Smooth muscle cell (in vitro differentiated cells): ENCODE measurements around the gene DNM2. TPM values are rescaled to one million over a fixed set of nuclear protein-coding genes. Genes with fewer than 3 reads are reported as not detected.
"Not testable (repeated sequence)": the region's sequence is repeated elsewhere in the genome, so short reads cannot be mapped to it uniquely, and the experiment has no call there.

Source experiments
- DNase-seq: peaks from one replicate; lab custom pipeline; 2025; ENCODE audit not compliant: unreplicated experiment; lab: John Stamatoyannopoulos, UW
- H2AFZ ChIP-seq: fragments of 200-600 bp; sonication (generic); 2 replicates; pipeline ENCODE4 v1.6.0; 2016; ENCODE audit warnings: antibody characterized with exemption, low read depth, mild to moderate bottlenecking
- H3F3A ChIP-seq: fragments of 200-600 bp; sonication (generic); 2 replicates; pipeline ENCODE4 v1.6.0; 2017; ENCODE audit warnings: antibody characterized with exemption, low read depth
- H3K27ac ChIP-seq: fragments of 200-600 bp; sonication (generic); 2 replicates; pipeline ENCODE4 v1.5.1; 2016; ENCODE audit warnings: low read depth, mild to moderate bottlenecking
- H3K27me3 ChIP-seq: fragments of 200-600 bp; sonication (generic); 2 replicates; pipeline ENCODE4 v1.6.1; 2016; ENCODE audit warnings: low read depth, mild to moderate bottlenecking
- H3K36me3 ChIP-seq: fragments of 200-600 bp; sonication (generic); 2 replicates; pipeline ENCODE4 v1.5.1; 2016; ENCODE audit warnings: low read depth
- H3K4me1 ChIP-seq: fragments of 200-600 bp; sonication (generic); 2 replicates; pipeline ENCODE4 v1.5.1; 2016; ENCODE audit warnings: low read depth
- H3K4me2 ChIP-seq: fragments of 200-600 bp; sonication (generic); 2 replicates; pipeline ENCODE4 v1.6.0; 2016; ENCODE audit warnings: mild to moderate bottlenecking
- H3K4me3 ChIP-seq: fragments of 200-600 bp; sonication (generic); 2 replicates; pipeline ENCODE4 v1.5.1; 2016; ENCODE audit warnings: mild to moderate bottlenecking
- H3K79me2 ChIP-seq: fragments of 200-600 bp; sonication (generic); 2 replicates; pipeline ENCODE4 v1.6.0; 2016; ENCODE audit warnings: low read depth, mild to moderate bottlenecking
- H3K9ac ChIP-seq: fragments of 200-600 bp; sonication (generic); 2 replicates; pipeline ENCODE4 v1.6.0; 2016; ENCODE audit warnings: low read depth
- H3K9me3 ChIP-seq: fragments of 200-600 bp; sonication (generic); replicated peaks from 2 replicates; pipeline ENCODE4 v1.5.1; 2016; ENCODE audit warnings: low read depth
- H4K20me1 ChIP-seq: fragments of 200-600 bp; sonication (generic); 2 replicates; pipeline ENCODE4 v1.6.0; 2016; ENCODE audit warnings: low read depth
- CTCF ChIP-seq: fragments of 200-600 bp; sonication (generic); IDR thresholded peaks from 2 replicates; pipeline ENCODE4 v1.5.1; 2017; ENCODE audit warnings: borderline replicate concordance, mild to moderate bottlenecking, antibody characterized with exemption; ENCODE audit not compliant: insufficient read depth, poor library complexity, severe bottlenecking
- WGBS: methylation state at CpG from one replicate; pipeline ENCODE4 v1.1.7; 2016; ENCODE audit warnings: low lambda C conversion rate; 5-methylcytosine and 5-hydroxymethylcytosine counted together
- polyA plus RNA-seq: library from polyadenylated mRNA; unstranded; fragments of >200 nt; fragmentation: Nextera tagmentation; extraction: Ambion mirVana; gene quantifications from 2 replicates; pipeline ENCODE4 v1.2.1, GENCODE V29; 2016
- total RNA-seq: library from RNA; depleted of rRNA; stranded (reverse); fragments of >200 nt; gene quantifications from 2 replicates; pipeline ENCODE4 v1.2.3, GENCODE V29; 2014

DNM2 gene
- total and polyA plus RNA-seq, 2 experiments from 2014 or later = 65.1 to 93.2 TPM

- Histone ChIP-seq H2AFZ (no peak overlapping the region), H3K79me2 (peaks cover 22% of the 10 kb centered on the region), H3F3A (peaks cover under 1% of the 10 kb centered on the region), H3K4me2 (no peak overlapping the region), H3K9ac (no peak overlapping the region), H3K4me3 (no peak overlapping the region), H3K4me1 (peaks cover 12% of the 10 kb centered on the region), H3K36me3 (no peaks in the 10 kb centered on the region), H3K9me3 (no peaks in the 10 kb centered on the region), H4K20me1 (peaks cover 11% of the 10 kb centered on the region), H3K27ac (no peak overlapping the region), H3K27me3 (no peaks in the 10 kb centered on the region)
- no peak for TF ChIP-seq CTCF
- WGBS = 97% methylated on average over 10 of the region's 10 CpGs
- DNase-seq = no peak
These were observed 151.1 kb downstream of the DNM2 start for GRCh38 chr19:10868872-10869547.

- H3K9ac ChIP-seq = not testable (repeated sequence)
- WGBS = 97% methylated on average over 11 of the region's 11 CpGs
These were observed 152.0 kb downstream of the DNM2 start for GRCh38 chr19:10869872-10870311.

GRCh38 chr19:10870501-10870954 is 152.6 kb downstream of the DNM2 start:
- H3K9ac ChIP-seq = peak overlapping the region; percentile 51
- no peak for TF ChIP-seq CTCF
- H3K4me1 ChIP-seq = peaks cover 12% of the 10 kb centered on the region
- peak overlapping the region; percentile 58 for H3K4me3 ChIP-seq
- no peaks in the 10 kb centered on the region for H3K27me3 ChIP-seq
- no peaks in the 10 kb centered on the region for H3F3A ChIP-seq
- H2AFZ ChIP-seq = peak overlapping the region; percentile 77
- no peaks in the 10 kb centered on the region for H3K9me3 ChIP-seq
- peak overlapping the region; percentile 88 for H3K4me2 ChIP-seq
- H4K20me1 ChIP-seq = peaks cover 24% of the 10 kb centered on the region
- H3K79me2 ChIP-seq = peaks cover 37% of the 10 kb centered on the region
- 7% methylated on average over 9 of the region's 22 CpGs for WGBS
- H3K27ac ChIP-seq = peak overlapping the region; percentile 59
- H3K36me3 ChIP-seq = no peaks in the 10 kb centered on the region
- DNase-seq = no peak

More at GRCh38 chr19:10869872-10870311, 152.0 kb downstream of the DNM2 start:
- not testable (repeated sequence) for DNase-seq, H3K36me3 ChIP-seq, H2AFZ ChIP-seq, H3K4me3 ChIP-seq, H3K27ac ChIP-seq, H3K4me2 ChIP-seq, H3K27me3 ChIP-seq, H3F3A ChIP-seq, H3K9me3 ChIP-seq
- Histone ChIP-seq H3K79me2 (peaks cover 31% of the 10 kb centered on the region), H4K20me1 (peaks cover 18% of the 10 kb centered on the region), H3K4me1 (peaks cover 12% of the 10 kb centered on the region)

GRCh38 chr19:10870955-10871603 is 153.2 kb downstream of the DNM2 start, which contains the start of gene CARM1:
Gene CARM1 (plus strand): TSS chr19:10871553. CDS start chr19:10871703, 150 bp downstream.
- peak within 1 kb of the TSS; percentile 77 for H2AFZ ChIP-seq
- H3F3A ChIP-seq = no peaks in the 10 kb centered on the region
- H3K36me3 ChIP-seq = no peaks in the 10 kb centered on the region
- H3K4me3 ChIP-seq = peak within 1 kb of the TSS; percentile 84
- TF ChIP-seq CTCF = peak; percentile 62
- H3K9ac ChIP-seq = peak within 1 kb of the TSS; percentile 81
- peaks cover 30% of the 10 kb centered on the region for H4K20me1 ChIP-seq
- H3K27ac ChIP-seq = peak within 1 kb of the TSS; percentile 59
- WGBS = 0% methylated on average over 24 of the region's 99 CpGs
- H3K4me1 ChIP-seq = peaks cover 12% of the 10 kb centered on the region
- peak; percentile 100 for DNase-seq
- peaks cover 43% of the 10 kb centered on the region for H3K79me2 ChIP-seq
- H3K27me3 ChIP-seq = no peaks in the 10 kb centered on the region
- H3K4me2 ChIP-seq = peak within 1 kb of the TSS; percentile 99
- H3K9me3 ChIP-seq = no peaks in the 10 kb centered on the region
